OCI-LY7 (cell line): ENCODE measurements around the gene PEX11G. TPM values are rescaled to one million over a fixed set of nuclear protein-coding genes. Genes with fewer than 3 reads are reported as not detected.
A peak's percentile ranks its signal among the peaks of the same experiment; 100 is the strongest.

Experiments used
- Bru-seq: library from RNA; stranded (reverse); fragments of 400-500 nt; gene quantifications from one replicate; lab custom pipeline; 2021; lab: Mats Ljungman, UMichigan
- BruChase-seq, 2 experiments: library from RNA; stranded (reverse); fragments of 400-500 nt; gene quantifications; one replicate each; lab custom pipeline; 2021; lab: Mats Ljungman, UMichigan
- BruUV-seq: library from RNA; stranded (reverse); fragments of 400-500 nt; replicated peaks from 2 replicates; lab custom pipeline; 2021; lab: Mats Ljungman, UMichigan
- CTCF ChIA-PET: fragments of 300-600 bp; sonication (Branson Sonifier 250); formaldehyde crosslinking; loops from one replicate; lab custom pipeline; 2022; ENCODE audit warnings: antibody characterized with exemption; ENCODE audit not compliant: unreplicated experiment; lab: Charles Lee
- POLR2A ChIA-PET: fragments of 300-600 bp; sonication (Branson Sonifier 250); formaldehyde crosslinking; loops from one replicate; lab custom pipeline; 2022; ENCODE audit warnings: antibody characterized with exemption; lab: Charles Lee
- DNase-seq: peaks from one replicate; pipeline ENCODE4 v3.0.0-alpha.2; 2015; ENCODE audit warnings: low spot score
- H2AFZ ChIP-seq: fragments of 200-600 bp; sonication (generic), shearing (Covaris generic); 2 replicates; pipeline ENCODE4 v1.6.1; 2014; ENCODE audit warnings: mild to moderate bottlenecking, antibody characterized with exemption, low read length, moderate library complexity
- H3K27ac ChIP-seq: fragments of 200-600 bp; sonication (generic); 2 replicates; pipeline ENCODE4 v1.5.1; 2014; ENCODE audit warnings: mixed run types, low read depth, mild to moderate bottlenecking, moderate library complexity, low read length, inconsistent platforms; ENCODE audit not compliant: poor library complexity, severe bottlenecking
- H3K36me3 ChIP-seq: fragments of 200-600 bp; sonication (generic); 2 replicates; pipeline ENCODE4 v1.6.1; 2014; ENCODE audit warnings: mild to moderate bottlenecking, antibody characterized with exemption, low read length, moderate library complexity, mixed read lengths; ENCODE audit not compliant: insufficient read depth
- H3K4me1 ChIP-seq: fragments of 200-600 bp; sonication (generic); 2 replicates; pipeline ENCODE4 v1.5.1; 2014; ENCODE audit warnings: mild to moderate bottlenecking, low read length; ENCODE audit not compliant: insufficient read depth, poor library complexity, severe bottlenecking
- H3K4me2 ChIP-seq: fragments of 200-600 bp; sonication (generic); 2 replicates; pipeline ENCODE4 v1.6.1; 2014; ENCODE audit warnings: mild to moderate bottlenecking, low read length
- H3K4me3 ChIP-seq: fragments of 200-600 bp; sonication (generic); 2 replicates; pipeline ENCODE4 v1.5.1; 2014; ENCODE audit warnings: mild to moderate bottlenecking, low read depth, low read length; ENCODE audit not compliant: poor library complexity, severe bottlenecking
- H3K79me2 ChIP-seq: fragments of 200-600 bp; sonication (generic); 2 replicates; pipeline ENCODE4 v1.6.1; 2016; ENCODE audit warnings: low read depth, mild to moderate bottlenecking, low read length, moderate library complexity, mixed read lengths; ENCODE audit not compliant: insufficient read depth
- H3K9me2 ChIP-seq: fragments of 200-600 bp; sonication (generic); 2 replicates; pipeline ENCODE4 v1.6.1; 2016; ENCODE audit warnings: mild to moderate bottlenecking, low read length, mixed read lengths; ENCODE audit not compliant: insufficient read depth
- H3K9me3 ChIP-seq: fragments of 200-600 bp; sonication (generic); 2 replicates; pipeline ENCODE4 v1.6.1; 2014; ENCODE audit warnings: mild to moderate bottlenecking, mixed run types, low read length, mixed read lengths
- H4K20me1 ChIP-seq: fragments of 200-600 bp; sonication (generic); 2 replicates; pipeline ENCODE4 v1.6.1; 2014; ENCODE audit warnings: mild to moderate bottlenecking, antibody characterized with exemption, low read length, moderate library complexity, mixed read lengths; ENCODE audit not compliant: insufficient read depth
- CTCF ChIP-seq: fragments of 200-600 bp; sonication (generic); conservative IDR thresholded peaks from 2 replicates; pipeline ENCODE4 v1.5.1; 2014; ENCODE audit warnings: mild to moderate bottlenecking, antibody characterized with exemption, low read length, moderate library complexity, mixed read lengths
- EZH2phosphoT487 ChIP-seq: fragments of 200-600 bp; sonication (generic); IDR thresholded peaks from 2 replicates; pipeline ENCODE4 v1.6.1; 2018; ENCODE audit warnings: low read depth, borderline replicate concordance, mild to moderate bottlenecking, mixed run types, antibody characterized with exemption, low read length, moderate library complexity, mixed read lengths
- intact Hi-C: fragments of 100-400 bp; cut with micrococcal nuclease; formaldehyde crosslinking; loops from one replicate; pipeline ENCODE4 v1.10.0; 2022; ENCODE audit not compliant: unreplicated experiment
- long read RNA-seq: library from polyadenylated mRNA; stranded (forward); transcript quantifications from one replicate; pipeline ENCODE4 v2.0.0, GENCODE V29; 2022
- total RNA-seq, 2 experiments: library from RNA; depleted of rRNA in 1 of 2; stranded (reverse); fragments of >200 nt in 1 of 2; shearing (Covaris generic) in 1 of 2; gene quantifications; 2 replicates each; pipeline ENCODE4 v1.2.3, GENCODE V29; 2014 to 2022

Gene PEX11G
- not detected in 2 replicates for total RNA-seq (2014; rRNA removed; shearing (Covaris generic))
- total RNA-seq (2022) = not detected in 2 replicates
- percentile 10 among the genes with signal in this experiment for Bru-seq, nascent RNA
- BruChase-seq, experiment 1, labeled RNA remaining after a 6-hour chase = percentile 6 among the genes with signal in this experiment
- BruChase-seq, experiment 2, labeled RNA remaining after a 2-hour chase = percentile 9 among the genes with signal in this experiment
- long read RNA-seq, partial matches to known transcripts = 0 of 1 reads
- long read RNA-seq, other reads (novel, unspliced or antisense) = 1 of 1 reads

GRCh38 chr19:7488736-7489353 is at the start of gene PEX11G:
TSS of gene PEX11G (minus strand) at chr19:7489035. CDS start at chr19:7489010, 25 bp downstream.
- Histone ChIP-seq H3K36me3 (no peaks in the 10 kb centered on the region), H3K27ac (no peak within 1 kb of the TSS), H3K9me3 (no peaks in the 10 kb centered on the region), H4K20me1 (no peaks in the 10 kb centered on the region), H3K4me2 (peak within 1 kb of the TSS; percentile 61), H2AFZ (peak within 1 kb of the TSS; percentile 80), H3K4me1 (peaks cover 4% of the 10 kb centered on the region), H3K79me2 (no peaks in the 10 kb centered on the region), H3K9me2 (no peaks in the 10 kb centered on the region), H3K4me3 (peak within 1 kb of the TSS; percentile 67)
- CTCF ChIA-PET = no interaction called here
- intact Hi-C loops = no loop called here
- TF ChIP-seq CTCF (no peak), EZH2phosphoT487 (no peak)
- POLR2A ChIA-PET = no interaction called here
- peak; percentile 80 for DNase-seq
- BruUV-seq = no TSS peak

GRCh38 chr19:7535998-7536695 is 47.3 kb upstream of the PEX11G start:
- Histone ChIP-seq H3K9me2 (no peaks in the 10 kb centered on the region), H3K36me3 (peaks cover 17% of the 10 kb centered on the region), H2AFZ (peak overlapping the region; percentile 64), H3K27ac (no peak overlapping the region), H4K20me1 (no peaks in the 10 kb centered on the region), H3K4me3 (peak overlapping the region; percentile 93), H3K79me2 (no peaks in the 10 kb centered on the region), H3K4me2 (peak overlapping the region; percentile 89), H3K9me3 (no peaks in the 10 kb centered on the region), H3K4me1 (peaks cover 13% of the 10 kb centered on the region)
- no TSS peak for BruUV-seq
- POLR2A ChIA-PET = interaction anchor here (0.7 kb wide), 1 partner anchor 139 kb away, joined by 7 read pairs; no protein-coding TSS in a partner anchor
- no peak for TF ChIP-seq CTCF
- no peak for TF ChIP-seq EZH2phosphoT487
- intact Hi-C loops = loop anchor here (1.0 to 10.0 kb wide), 3 partner anchors 14 to 191 kb away; partner anchors contain the start of genes ARHGEF18 and MCOLN1
- CTCF ChIA-PET = no interaction called here
- DNase-seq = no peak
